ENCODE data around the gene CDK16.

CDK16 gene

DNA sequence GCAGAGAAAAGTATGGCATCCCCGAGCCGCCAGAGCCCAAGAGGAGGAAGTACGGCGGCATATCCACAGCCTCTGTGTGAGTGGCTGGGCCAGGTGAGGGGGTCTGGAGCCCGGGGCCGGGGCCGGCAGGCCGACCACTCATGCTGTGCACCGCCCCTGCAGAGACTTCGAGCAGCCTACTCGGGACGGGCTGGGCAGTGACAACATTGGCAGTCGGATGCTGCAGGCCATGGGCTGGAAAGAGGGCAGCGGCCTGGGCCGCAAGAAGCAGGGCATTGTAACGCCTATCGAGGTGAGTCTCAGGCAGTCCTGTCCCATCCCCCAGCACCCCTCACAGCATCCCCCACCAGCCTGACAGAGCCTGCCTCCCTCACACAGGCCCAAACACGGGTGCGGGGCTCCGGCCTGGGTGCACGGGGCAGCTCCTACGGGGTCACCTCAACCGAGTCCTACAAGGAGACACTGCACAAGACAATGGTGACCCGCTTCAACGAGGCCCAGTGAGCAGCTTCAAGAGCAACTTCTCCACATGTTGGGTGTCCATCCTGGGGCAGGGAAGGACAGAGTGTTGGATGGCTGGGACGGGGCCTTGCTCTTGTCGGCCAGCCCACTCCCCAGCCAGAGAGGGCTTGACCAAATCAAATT is 32.3 kb upstream of the CDK16 start:
- DNase-seq (ENCODE audit: low read depth, low spot score) = no peak

DNA sequence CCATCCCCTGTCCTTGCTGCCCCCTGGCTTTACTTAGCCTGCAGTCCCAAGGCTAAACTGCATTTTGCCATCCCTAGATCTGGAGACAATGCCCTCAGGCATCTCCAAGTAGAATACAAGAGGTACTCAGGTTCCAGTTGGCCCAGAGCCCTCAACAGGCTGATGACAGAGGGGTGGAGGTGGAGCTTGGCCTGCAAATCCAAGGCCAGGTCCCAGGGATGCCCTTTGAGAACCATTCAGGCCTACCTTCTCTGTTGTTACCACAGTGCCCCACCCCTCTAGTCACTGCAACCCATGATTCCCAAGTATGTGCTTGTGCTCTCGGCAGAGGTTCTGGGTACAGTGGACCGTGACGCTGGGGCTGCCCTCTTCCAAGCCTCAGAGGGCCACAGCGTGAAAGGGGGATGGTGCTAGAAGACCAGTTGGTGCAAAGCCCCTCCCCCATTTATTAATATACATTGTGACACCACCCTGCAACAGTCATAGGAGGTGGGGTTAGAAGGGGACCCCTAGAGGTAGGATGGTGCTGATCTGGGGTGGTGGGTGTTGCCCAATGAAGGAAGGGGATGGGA is 31.3 kb upstream of the CDK16 start:
- DNase-seq (ENCODE audit: low read depth, low spot score) = no peak

DNA sequence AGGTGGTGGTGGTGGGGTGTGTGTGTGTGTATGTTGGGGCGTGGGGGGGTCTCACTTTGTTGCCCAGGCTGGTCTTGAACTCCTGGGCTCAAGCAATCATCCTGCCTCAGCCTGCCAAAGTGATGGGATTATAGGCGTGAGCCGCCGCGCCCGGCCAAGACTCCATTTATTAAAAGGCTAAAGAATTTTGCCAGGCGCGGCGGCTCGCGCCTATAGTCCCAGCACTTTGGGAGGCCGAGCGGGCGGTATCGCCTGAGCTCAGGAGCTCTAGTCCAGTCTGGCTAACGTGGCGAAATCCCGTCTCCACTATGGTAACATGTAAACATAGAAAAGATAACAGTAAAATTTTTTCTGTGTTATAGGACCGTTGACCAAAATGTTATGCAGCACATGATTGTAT is 28.6 kb upstream of the CDK16 start:
- DNase-seq (ENCODE audit: low read depth, low spot score) = no peak

DNA sequence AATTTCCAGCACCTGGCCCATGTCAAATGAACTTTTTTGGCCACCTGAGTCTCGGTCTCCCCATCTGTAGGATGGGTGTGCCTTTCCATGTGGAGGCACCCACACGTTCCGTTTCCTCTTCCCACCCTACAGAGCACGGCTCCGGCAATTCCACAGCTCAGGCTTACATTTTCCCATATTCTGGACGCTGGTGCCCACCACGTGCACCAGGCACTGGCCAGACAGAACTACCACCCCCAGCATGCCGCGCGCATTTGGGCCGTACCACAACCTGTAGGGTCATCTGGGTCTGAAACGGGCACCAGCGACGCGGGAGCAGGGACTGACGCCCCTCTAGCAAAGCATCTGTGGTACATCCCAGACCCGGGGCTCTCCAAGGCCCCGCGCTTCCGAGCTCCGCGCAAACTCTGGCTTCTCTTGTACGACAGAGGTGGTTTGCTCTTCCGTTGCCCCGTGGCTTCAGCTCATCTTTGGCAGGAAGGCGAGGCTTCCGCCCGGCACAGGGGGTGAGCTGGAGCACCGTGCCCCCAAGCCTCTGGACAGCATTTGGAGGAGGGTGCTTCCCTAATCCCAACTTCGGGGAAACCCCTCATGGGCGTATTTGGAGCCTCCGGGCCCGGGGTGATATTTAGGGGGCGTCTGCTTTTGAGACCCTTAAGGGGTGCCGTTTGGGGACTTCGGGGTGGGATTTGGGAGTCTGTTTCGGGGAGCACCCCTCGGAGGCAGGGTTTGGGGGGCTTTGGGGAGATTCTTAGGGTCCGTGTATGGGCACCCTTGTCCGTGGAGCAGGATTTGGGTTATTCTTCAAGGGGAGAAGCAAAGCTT is 27.8 kb upstream of the CDK16 start:
- DNase-seq (ENCODE audit: low read depth, low spot score) = peak; percentile 71

DNA sequence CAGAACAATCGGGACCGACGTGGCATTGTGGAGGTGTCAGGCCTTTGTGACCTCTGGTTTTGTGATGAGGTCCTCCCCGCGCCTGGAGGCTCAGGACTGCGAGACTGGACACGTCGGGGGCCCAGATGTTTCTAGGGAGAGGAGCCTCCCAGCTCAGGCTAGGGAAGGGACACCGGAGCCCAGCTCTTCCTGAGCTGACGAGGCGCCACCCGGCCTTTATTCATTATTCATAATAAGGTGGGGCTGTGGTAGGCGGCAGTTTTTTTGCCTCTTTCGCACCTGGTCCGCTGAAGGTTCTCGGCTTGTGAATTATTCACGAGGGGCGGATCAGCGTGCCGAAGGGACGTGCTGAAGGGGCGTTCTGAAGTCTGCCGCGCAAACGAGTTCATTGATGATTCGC is 27.1 kb upstream of the CDK16 start:
- DNase-seq (ENCODE audit: low read depth, low spot score) = no peak

DNA sequence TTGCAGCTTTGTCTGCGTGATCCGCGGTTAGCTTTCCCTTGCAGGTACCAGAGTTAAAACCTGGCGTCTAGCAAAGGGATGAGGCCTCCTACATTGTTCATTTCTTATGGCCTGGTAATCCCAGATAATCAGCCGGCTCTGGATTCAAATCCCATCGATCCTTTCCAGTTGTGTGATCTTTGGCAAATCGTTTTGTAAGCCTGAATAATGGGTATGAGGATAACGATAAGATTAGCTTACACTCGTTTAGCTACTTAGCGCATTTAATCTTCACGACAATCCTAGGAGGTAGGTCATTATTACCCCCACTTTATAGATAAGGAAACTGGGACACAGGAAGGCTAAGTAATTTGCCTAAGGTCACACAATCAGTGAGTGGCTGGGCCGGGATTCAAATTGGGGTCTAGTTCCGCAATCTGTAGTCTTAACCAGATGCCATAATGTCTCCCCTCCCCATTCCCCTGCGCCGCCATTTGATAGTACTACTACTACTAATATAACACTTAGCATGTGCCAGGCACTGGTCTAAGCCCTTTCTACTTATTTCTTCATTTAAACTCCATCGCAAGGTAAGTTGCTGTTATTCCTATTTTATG is 26.6 kb upstream of the CDK16 start:
- DNase-seq (ENCODE audit: low read depth, low spot score) = no peak

DNA sequence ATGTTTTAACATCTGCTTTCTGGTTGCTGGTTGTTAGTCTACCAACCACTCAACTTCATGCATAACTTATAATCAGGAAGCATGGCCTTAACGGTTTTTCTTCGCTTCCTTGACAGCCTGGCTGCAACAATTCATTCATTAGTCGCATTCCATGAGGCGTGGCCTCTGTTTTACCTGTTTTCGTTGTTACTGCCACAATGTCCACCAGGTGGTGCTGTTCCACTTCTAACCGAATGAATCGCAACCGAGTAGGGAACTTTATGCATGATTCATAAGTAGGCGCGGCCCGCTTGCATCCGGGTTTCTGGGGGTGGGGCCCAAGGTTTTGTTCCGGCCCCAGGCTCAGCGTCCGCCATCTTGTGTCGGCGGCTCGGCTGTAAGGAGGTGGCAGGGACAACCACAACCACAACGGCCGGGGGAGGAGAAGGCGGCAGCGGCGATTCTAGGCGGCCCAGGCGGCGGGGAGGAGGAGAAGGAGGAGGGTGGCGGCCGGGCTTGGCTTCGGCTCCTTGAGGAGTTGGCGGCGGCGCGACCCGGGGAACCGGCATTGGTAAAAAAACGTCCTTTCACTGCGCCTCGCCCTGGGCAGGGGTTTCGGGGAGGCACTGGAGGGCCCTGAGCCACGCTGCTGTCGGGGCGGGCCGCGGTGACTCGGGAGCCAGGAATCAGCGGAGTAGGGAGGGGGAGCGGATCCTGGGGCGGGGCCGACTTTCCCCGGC is 24.8 kb upstream of the CDK16 start, which contains the start of gene UBA1:
Gene UBA1 (plus strand): TSS at position 355 of the 719 bp plus-strand sequence. CDS start 4,974 bp downstream, outside the sequence.
- no peak for DNase-seq (ENCODE audit: low read depth, low spot score)

DNA sequence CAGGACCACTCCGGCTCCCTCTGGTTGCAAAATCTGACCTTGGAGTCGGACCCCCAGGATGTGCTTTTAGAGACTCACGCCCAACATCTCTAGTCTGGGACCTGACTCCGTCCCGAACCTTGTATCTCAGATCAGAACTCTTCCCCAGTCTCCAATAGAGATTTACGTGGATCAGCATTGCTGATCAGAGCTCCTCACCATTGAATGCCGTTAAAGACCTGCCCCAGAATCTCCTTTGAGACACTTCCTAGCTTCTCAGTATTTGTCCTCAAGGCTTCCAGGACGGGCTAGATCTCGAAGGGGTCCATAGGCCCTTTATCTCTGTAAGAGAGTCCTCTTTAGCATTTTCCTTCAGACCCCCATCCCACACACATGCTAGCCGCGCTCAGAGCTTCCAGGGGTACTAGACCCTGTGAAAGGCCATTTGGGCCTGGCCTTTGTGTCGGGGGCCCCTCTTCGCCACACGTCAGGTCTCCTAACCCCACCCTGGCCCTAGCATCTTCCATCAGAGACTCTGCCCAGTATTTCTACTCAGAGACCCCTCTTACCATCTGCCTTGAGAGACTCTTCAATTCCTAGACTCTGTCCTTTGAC is 24.2 kb upstream of the CDK16 start:
- DNase-seq (ENCODE audit: low read depth, low spot score) = no peak

- no peak for DNase-seq (ENCODE audit: low read depth, low spot score)
Observed at GRCh38 chrX:47196098-47196497, 22.4 kb upstream of the CDK16 start.

- no peak for DNase-seq (ENCODE audit: low read depth, low spot score)
Observed at GRCh38 chrX:47197526-47197925, 21.0 kb upstream of the CDK16 start.

- DNase-seq (ENCODE audit: low read depth, low spot score) = no peak
Observed at GRCh38 chrX:47198026-47198686, 20.3 kb upstream of the CDK16 start.

DNA sequence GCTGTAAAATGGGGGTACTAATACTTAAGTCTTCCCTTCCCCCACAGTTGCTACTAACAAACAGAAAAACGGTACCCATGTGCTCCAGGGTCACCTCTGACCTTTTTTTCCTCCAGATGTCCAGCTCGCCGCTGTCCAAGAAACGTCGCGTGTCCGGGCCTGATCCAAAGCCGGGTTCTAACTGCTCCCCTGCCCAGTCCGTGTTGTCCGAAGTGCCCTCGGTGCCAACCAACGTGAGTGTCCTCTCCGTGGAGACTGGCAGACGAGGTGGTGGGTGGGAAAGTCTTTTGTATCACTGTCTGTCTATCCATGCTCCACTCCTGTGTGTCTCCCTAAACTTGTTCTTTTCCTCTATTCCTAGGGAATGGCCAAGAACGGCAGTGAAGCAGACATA is 19.8 kb upstream of the CDK16 start:
- no peak for DNase-seq (ENCODE audit: low read depth, low spot score)

DNA sequence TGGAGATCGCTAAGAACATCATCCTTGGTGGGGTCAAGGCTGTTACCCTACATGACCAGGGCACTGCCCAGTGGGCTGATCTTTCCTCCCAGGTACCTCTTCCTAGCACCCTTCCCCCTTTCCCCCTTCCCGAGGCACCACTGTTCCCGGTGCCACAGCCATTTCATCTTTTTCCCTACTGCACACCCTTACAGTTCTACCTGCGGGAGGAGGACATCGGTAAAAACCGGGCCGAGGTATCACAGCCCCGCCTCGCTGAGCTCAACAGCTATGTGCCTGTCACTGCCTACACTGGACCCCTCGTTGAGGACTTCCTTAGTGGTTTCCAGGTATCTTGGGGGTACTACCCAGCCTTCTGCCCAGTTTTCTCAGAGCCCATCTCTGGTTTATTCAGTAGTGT is 19.2 kb upstream of the CDK16 start:
- DNase-seq (ENCODE audit: low read depth, low spot score) = no peak

- no peak for DNase-seq (ENCODE audit: low read depth, low spot score)
Observed at GRCh38 chrX:47200385-47201150, 17.9 kb upstream of the CDK16 start.

DNA sequence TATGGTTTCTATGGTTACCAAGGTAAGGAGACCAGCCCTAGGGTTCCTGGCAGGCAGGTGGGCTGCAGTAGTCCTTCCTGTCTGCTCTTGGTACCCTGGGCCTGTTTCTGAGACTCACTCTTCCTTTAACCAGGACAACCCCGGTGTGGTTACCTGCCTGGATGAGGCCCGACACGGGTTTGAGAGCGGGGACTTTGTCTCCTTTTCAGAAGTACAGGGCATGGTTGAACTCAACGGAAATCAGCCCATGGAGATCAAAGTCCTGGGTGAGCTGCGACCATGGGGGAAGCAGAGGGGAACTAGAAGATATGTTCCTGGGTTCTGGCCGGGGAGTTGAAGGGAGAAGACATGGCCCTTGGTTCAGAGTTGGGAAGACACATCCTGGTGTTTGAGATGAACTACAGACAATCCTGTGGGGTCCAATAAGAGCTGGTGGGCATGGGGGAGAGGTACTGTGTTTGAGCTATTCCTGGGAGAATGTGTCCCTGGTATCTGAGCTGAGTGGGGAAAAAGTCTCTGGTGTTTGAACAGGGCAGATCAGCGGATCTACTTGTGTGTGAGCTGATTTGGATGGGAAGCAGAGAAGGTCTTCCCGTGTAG is 17.0 kb upstream of the CDK16 start:
- no peak for DNase-seq (ENCODE audit: low read depth, low spot score)

GRCh38 chrX:47202316-47202715 is 16.2 kb upstream of the CDK16 start:
- no peak for DNase-seq (ENCODE audit: low read depth, low spot score)

- no peak for DNase-seq (ENCODE audit: low read depth, low spot score)
Observed at GRCh38 chrX:47202877-47203276, 15.6 kb upstream of the CDK16 start.

- no peak for DNase-seq (ENCODE audit: low read depth, low spot score)
Observed at GRCh38 chrX:47204970-47205369, 13.5 kb upstream of the CDK16 start.

- no peak for DNase-seq (ENCODE audit: low read depth, low spot score)
Observed at GRCh38 chrX:47206316-47206715, 12.2 kb upstream of the CDK16 start.

DNA sequence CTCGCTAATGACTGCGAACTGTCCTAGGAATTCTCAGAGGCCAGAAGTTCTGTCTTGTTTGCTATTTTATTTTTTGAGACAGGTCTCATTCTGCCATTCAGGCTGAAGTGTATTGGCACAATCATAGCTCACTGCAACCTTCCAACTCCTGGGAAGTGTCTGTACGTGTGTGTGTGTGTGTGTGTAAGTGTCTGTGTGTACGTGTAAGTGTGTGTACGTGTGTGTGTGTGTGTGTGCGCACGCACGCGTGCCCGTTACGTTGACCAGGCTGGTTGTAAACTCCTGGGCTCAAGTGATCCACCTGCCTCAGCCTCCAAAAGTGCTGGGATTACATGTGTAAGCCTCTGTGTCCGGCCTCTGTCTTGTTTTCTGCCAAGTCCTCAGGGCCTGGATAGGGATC is 10.4 kb upstream of the CDK16 start:
- no peak for DNase-seq (ENCODE audit: low read depth, low spot score)

Measured in iPS DF 19.7 (cell line).